GM19043 (cell line): Measurements from ENCODE around the gene S100A6.
"Not testable (repeated sequence)": the region's sequence is repeated elsewhere in the genome, so short reads cannot be mapped to it uniquely, and the experiment has no call there.

Source experiments
- ATAC-seq: cut with Tn5 transposase; IDR thresholded peaks from one replicate; pipeline ENCODE4 v1.9.1; 2021; ENCODE audit warnings: low read depth; ENCODE audit not compliant: unreplicated experiment

Gene S100A6

GRCh38 chr1:153565529-153566374 lies 30.0 kb upstream of the S100A6 start, which contains the start of gene S100A2:
TSS of gene S100A2 (minus strand) at chr1:153565844. CDS start at chr1:153563877, 1,967 bp downstream.
- no peak for ATAC-seq

- ATAC-seq: no peak
These were observed 28.2 kb upstream of the S100A6 start for GRCh38 chr1:153563991-153564390.

- ATAC-seq: no peak
These were observed 27.7 kb upstream of the S100A6 start for GRCh38 chr1:153563483-153563901.

GRCh38 chr1:153562021-153562420 lies 26.2 kb upstream of the S100A6 start:
- ATAC-seq: not testable (repeated sequence)

GRCh38 chr1:153561466-153561985 lies 25.7 kb upstream of the S100A6 start:
- ATAC-seq: no peak

GRCh38 chr1:153560771-153561465 lies 25.1 kb upstream of the S100A6 start:
- no peak for ATAC-seq

GRCh38 chr1:153560241-153560640 lies 24.4 kb upstream of the S100A6 start:
- no peak for ATAC-seq

GRCh38 chr1:153557877-153558276 lies 22.1 kb upstream of the S100A6 start:
- ATAC-seq: no peak

GRCh38 chr1:153556348-153556747 lies 20.6 kb upstream of the S100A6 start:
- no peak for ATAC-seq

GRCh38 chr1:153553830-153554541 lies 18.2 kb upstream of the S100A6 start:
- no peak for ATAC-seq

GRCh38 chr1:153553096-153553495 lies 17.3 kb upstream of the S100A6 start:
- no peak for ATAC-seq

- no peak for ATAC-seq
These were observed 16.5 kb upstream of the S100A6 start for GRCh38 chr1:153552335-153552734.

- ATAC-seq: no peak
These were observed 15.2 kb upstream of the S100A6 start for GRCh38 chr1:153550827-153551500.

GRCh38 chr1:153550398-153550758 lies 14.6 kb upstream of the S100A6 start:
- ATAC-seq: no peak

- no peak for ATAC-seq
These were observed 14.1 kb upstream of the S100A6 start for GRCh38 chr1:153549741-153550397.

GRCh38 chr1:153548722-153549688 lies 13.2 kb upstream of the S100A6 start, which contains the start of gene S100A3:
TSS of gene S100A3 (minus strand) at chr1:153549258. CDS start at chr1:153548485, 773 bp downstream.
- no peak for ATAC-seq

- ATAC-seq: no peak
These were observed 12.1 kb upstream of the S100A6 start for GRCh38 chr1:153547560-153548551.
